ENCODE data around the gene RGS3.

GRCh38 chr9:113488490-113488889, 25.0 kb downstream of the RGS3 start:
- no peak for TF ChIP-seq CTCF (IDR thresholded peaks at IDR 0.05; ENCODE audit: extremely low read depth in 1 of 2, insufficient read depth in 1 of 2, low read depth in 1 of 2, low read length in 2 of 2)
- TF ChIP-seq FOS (IDR thresholded peaks at IDR 0.05; ENCODE audit: borderline replicate concordance, insufficient read depth, low read length) = no peak
- no peak for TF ChIP-seq POLR2A (IDR thresholded peaks at IDR 0.05; ENCODE audit: low read depth, low read length)
- no peak for TF ChIP-seq EZH2 (IDR thresholded peaks at IDR 0.05; ENCODE audit: borderline replicate concordance, low read depth, low read length, severe bottlenecking)
- no peak for TF ChIP-seq POLR2AphosphoS5 (IDR thresholded peaks at IDR 0.05; ENCODE audit: insufficient read depth, low read depth, low read length)
- TF ChIP-seq, protein P1, sequence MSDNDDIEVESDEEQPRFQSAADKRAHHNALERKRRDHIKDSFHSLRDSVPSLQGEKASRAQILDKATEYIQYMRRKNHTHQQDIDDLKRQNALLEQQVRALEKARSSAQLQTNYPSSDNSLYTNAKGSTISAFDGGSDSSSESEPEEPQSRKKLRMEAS (IDR thresholded peaks at IDR 0.05; ENCODE audit: insufficient read depth, insufficient read length) = no peak
- no peak for TF ChIP-seq MYC (IDR thresholded peaks at IDR 0.05; ENCODE audit: low read depth, low read length)
